ENCODE results near the gene KRT75. TPM values are rescaled to one million over a fixed set of nuclear protein-coding genes. Genes with fewer than 3 reads are reported as not detected.
A peak's percentile ranks its signal among the peaks of the same experiment; 100 is the strongest.

KRT75 gene
- not detected in 2 replicates for total RNA-seq (2014; rRNA removed; shearing (Covaris generic); ENCODE audit: low replicate concordance)

GRCh38 chr12:52434081-52434733, at the start of gene KRT75:
KRT75 (minus strand) TSS chr12:52434371; CDS start chr12:52434304, 67 bp downstream.
- H3K4me1 ChIP-seq (ENCODE audit: low read length), result no peaks in the 10 kb centered on the region
- H3K4me3 ChIP-seq (ENCODE audit: low read length), result no peak within 1 kb of the TSS
- no peaks in the 10 kb centered on the region for H3K27me3 ChIP-seq (ENCODE audit: low read length)
- H3K9me2 ChIP-seq (replicated peaks; ENCODE audit: insufficient read depth, low read length), result no peaks in the 10 kb centered on the region
- H2AFZ ChIP-seq (ENCODE audit: low read length), result no peak within 1 kb of the TSS
- no peaks in the 10 kb centered on the region for H3K36me3 ChIP-seq (ENCODE audit: insufficient read depth, low read length)
- no peak within 1 kb of the TSS for H3K27ac ChIP-seq (ENCODE audit: low read length)
- no peak within 1 kb of the TSS for H3K4me2 ChIP-seq (ENCODE audit: low read depth, low read length, poor library complexity, severe bottlenecking)
- H3K79me2 ChIP-seq (ENCODE audit: low read length), result no peaks in the 10 kb centered on the region
- H4K20me1 ChIP-seq (ENCODE audit: insufficient read depth, low read depth, low read length), result no peaks in the 10 kb centered on the region
- H3K9ac ChIP-seq (ENCODE audit: low read length), result no peak within 1 kb of the TSS
- H3K9me3 ChIP-seq (ENCODE audit: low read length), result no peaks in the 10 kb centered on the region
- no peak for DNase-seq

- Histone ChIP-seq H3K79me2 (ENCODE audit: low read length) (no peaks in the 10 kb centered on the region), H3K27ac (ENCODE audit: low read length) (no peak overlapping the region), H3K4me2 (ENCODE audit: low read depth, low read length, poor library complexity, severe bottlenecking) (no peak overlapping the region), H3K4me3 (ENCODE audit: low read length) (no peak overlapping the region), H3K27me3 (ENCODE audit: low read length) (no peaks in the 10 kb centered on the region), H3K9ac (ENCODE audit: low read length) (no peak overlapping the region), H3K9me3 (ENCODE audit: low read length) (peaks cover 5% of the 10 kb centered on the region; the same call in 1 of the 2 replicates), H2AFZ (ENCODE audit: low read length) (no peak overlapping the region), H4K20me1 (ENCODE audit: insufficient read depth, low read depth, low read length) (no peaks in the 10 kb centered on the region), H3K4me1 (ENCODE audit: low read length) (no peaks in the 10 kb centered on the region), H3K36me3 (ENCODE audit: insufficient read depth, low read length) (no peaks in the 10 kb centered on the region), H3K9me2 (replicated peaks; ENCODE audit: insufficient read depth, low read length) (no peaks in the 10 kb centered on the region)
- no peak for DNase-seq
These were observed 45.9 kb upstream of the KRT75 start for GRCh38 chr12:52480073-52480472.

- no peak overlapping the region for H2AFZ ChIP-seq (ENCODE audit: low read length)
- H3K9me2 ChIP-seq (replicated peaks; ENCODE audit: insufficient read depth, low read length), result no peaks in the 10 kb centered on the region
- no peaks in the 10 kb centered on the region for H3K9me3 ChIP-seq (ENCODE audit: low read length)
- no peak overlapping the region for H3K4me3 ChIP-seq (ENCODE audit: low read length)
- H3K9ac ChIP-seq (ENCODE audit: low read length), result no peak overlapping the region
- no peak overlapping the region for H3K4me2 ChIP-seq (ENCODE audit: low read depth, low read length, poor library complexity, severe bottlenecking)
- H3K4me1 ChIP-seq (ENCODE audit: low read length), result no peaks in the 10 kb centered on the region
- H4K20me1 ChIP-seq (ENCODE audit: insufficient read depth, low read depth, low read length), result no peaks in the 10 kb centered on the region
- H3K27me3 ChIP-seq (ENCODE audit: low read length), result no peaks in the 10 kb centered on the region
- no peaks in the 10 kb centered on the region for H3K36me3 ChIP-seq (ENCODE audit: insufficient read depth, low read length)
- no peaks in the 10 kb centered on the region for H3K79me2 ChIP-seq (ENCODE audit: low read length)
- H3K27ac ChIP-seq (ENCODE audit: low read length), result no peak overlapping the region
- no peak for DNase-seq
These were observed 43.5 kb upstream of the KRT75 start for GRCh38 chr12:52477651-52478050.

- H2AFZ ChIP-seq (ENCODE audit: low read length), result no peak overlapping the region
- no peak overlapping the region for H3K9ac ChIP-seq (ENCODE audit: low read length)
- H3K79me2 ChIP-seq (ENCODE audit: low read length), result no peaks in the 10 kb centered on the region
- H3K4me3 ChIP-seq (ENCODE audit: low read length), result no peak overlapping the region
- H3K36me3 ChIP-seq (ENCODE audit: insufficient read depth, low read length), result no peaks in the 10 kb centered on the region
- H3K9me3 ChIP-seq (ENCODE audit: low read length), result no peaks in the 10 kb centered on the region
- H3K9me2 ChIP-seq (replicated peaks; ENCODE audit: insufficient read depth, low read length), result no peaks in the 10 kb centered on the region
- no peak overlapping the region for H3K27ac ChIP-seq (ENCODE audit: low read length)
- DNase-seq, result no peak
- H3K4me2 ChIP-seq (ENCODE audit: low read depth, low read length, poor library complexity, severe bottlenecking), result no peak overlapping the region
- H3K27me3 ChIP-seq (ENCODE audit: low read length), result no peaks in the 10 kb centered on the region
- H3K4me1 ChIP-seq (ENCODE audit: low read length), result no peaks in the 10 kb centered on the region
- H4K20me1 ChIP-seq (ENCODE audit: insufficient read depth, low read depth, low read length), result no peaks in the 10 kb centered on the region
These were observed 40.0 kb upstream of the KRT75 start for GRCh38 chr12:52474212-52474611.

- Histone ChIP-seq H4K20me1 (ENCODE audit: insufficient read depth, low read depth, low read length) (no peaks in the 10 kb centered on the region), H3K9ac (ENCODE audit: low read length) (no peak within 1 kb of the TSS), H3K36me3 (ENCODE audit: insufficient read depth, low read length) (no peaks in the 10 kb centered on the region), H3K27me3 (ENCODE audit: low read length) (no peaks in the 10 kb centered on the region), H3K4me2 (ENCODE audit: low read depth, low read length, poor library complexity, severe bottlenecking) (no peak within 1 kb of the TSS), H3K9me3 (ENCODE audit: low read length) (no peaks in the 10 kb centered on the region), H3K4me1 (ENCODE audit: low read length) (no peaks in the 10 kb centered on the region), H2AFZ (ENCODE audit: low read length) (no peak within 1 kb of the TSS), H3K4me3 (ENCODE audit: low read length) (no peak within 1 kb of the TSS), H3K27ac (ENCODE audit: low read length) (no peak within 1 kb of the TSS), H3K9me2 (replicated peaks; ENCODE audit: insufficient read depth, low read length) (no peaks in the 10 kb centered on the region), H3K79me2 (ENCODE audit: low read length) (no peaks in the 10 kb centered on the region)
- no peak for DNase-seq
These were observed 39.6 kb upstream of the KRT75 start, which contains the start of gene KRT6C for GRCh38 chr12:52473768-52474167. KRT6C (minus strand) TSS chr12:52473805; CDS start chr12:52473737, 68 bp downstream.

GRCh38 chr12:52469853-52470252, 35.7 kb upstream of the KRT75 start:
- Histone ChIP-seq H4K20me1 (ENCODE audit: insufficient read depth, low read depth, low read length) (no peaks in the 10 kb centered on the region), H3K4me1 (ENCODE audit: low read length) (no peaks in the 10 kb centered on the region), H3K9me2 (replicated peaks; ENCODE audit: insufficient read depth, low read length) (no peaks in the 10 kb centered on the region), H3K79me2 (ENCODE audit: low read length) (no peaks in the 10 kb centered on the region), H3K27me3 (ENCODE audit: low read length) (no peaks in the 10 kb centered on the region), H3K9ac (ENCODE audit: low read length) (no peak overlapping the region), H3K4me3 (ENCODE audit: low read length) (no peak overlapping the region), H3K9me3 (ENCODE audit: low read length) (no peaks in the 10 kb centered on the region), H3K4me2 (ENCODE audit: low read depth, low read length, poor library complexity, severe bottlenecking) (no peak overlapping the region), H3K27ac (ENCODE audit: low read length) (no peak overlapping the region), H2AFZ (ENCODE audit: low read length) (no peak overlapping the region), H3K36me3 (ENCODE audit: insufficient read depth, low read length) (no peaks in the 10 kb centered on the region)
- no peak for DNase-seq

GRCh38 chr12:52464897-52465296, 30.7 kb upstream of the KRT75 start:
- Histone ChIP-seq H2AFZ (ENCODE audit: low read length) (no peak overlapping the region), H3K27ac (ENCODE audit: low read length) (no peak overlapping the region), H3K4me2 (ENCODE audit: low read depth, low read length, poor library complexity, severe bottlenecking) (no peak overlapping the region), H4K20me1 (ENCODE audit: insufficient read depth, low read depth, low read length) (no peaks in the 10 kb centered on the region), H3K79me2 (ENCODE audit: low read length) (no peaks in the 10 kb centered on the region), H3K9ac (ENCODE audit: low read length) (no peak overlapping the region), H3K9me3 (ENCODE audit: low read length) (no peaks in the 10 kb centered on the region), H3K4me3 (ENCODE audit: low read length) (no peak overlapping the region), H3K36me3 (ENCODE audit: insufficient read depth, low read length) (no peaks in the 10 kb centered on the region), H3K9me2 (replicated peaks; ENCODE audit: insufficient read depth, low read length) (no peaks in the 10 kb centered on the region), H3K27me3 (ENCODE audit: low read length) (no peaks in the 10 kb centered on the region), H3K4me1 (ENCODE audit: low read length) (no peaks in the 10 kb centered on the region)
- no peak for DNase-seq

GRCh38 chr12:52461693-52462092, 27.5 kb upstream of the KRT75 start:
- Histone ChIP-seq H3K79me2 (ENCODE audit: low read length) (no peaks in the 10 kb centered on the region), H3K36me3 (ENCODE audit: insufficient read depth, low read length) (no peaks in the 10 kb centered on the region), H3K27me3 (ENCODE audit: low read length) (no peaks in the 10 kb centered on the region), H3K4me1 (ENCODE audit: low read length) (no peaks in the 10 kb centered on the region), H3K27ac (ENCODE audit: low read length) (no peak overlapping the region), H3K4me3 (ENCODE audit: low read length) (no peak overlapping the region), H3K9ac (ENCODE audit: low read length) (no peak overlapping the region), H3K9me3 (ENCODE audit: low read length) (no peaks in the 10 kb centered on the region), H4K20me1 (ENCODE audit: insufficient read depth, low read depth, low read length) (no peaks in the 10 kb centered on the region), H3K9me2 (replicated peaks; ENCODE audit: insufficient read depth, low read length) (no peaks in the 10 kb centered on the region), H3K4me2 (ENCODE audit: low read depth, low read length, poor library complexity, severe bottlenecking) (no peak overlapping the region), H2AFZ (ENCODE audit: low read length) (no peak overlapping the region)
- peak; percentile 44 for DNase-seq
